Umbilical cord (tissue), 2 donors: ENCODE results near the gene TLR9. TPM values are rescaled to one million over a fixed set of nuclear protein-coding genes. Genes with fewer than 3 reads are reported as not detected.

ENCODE experiments used
- DNase-seq: peaks from one replicate; pipeline ENCODE4 v3.0.0-alpha.2; 2015; ENCODE audit warnings: low spot score
- total RNA-seq: library from RNA; depleted of rRNA; stranded (reverse); fragments of >200 nt; gene quantifications from one replicate; pipeline ENCODE4 v1.2.3, GENCODE V29; 2014; ENCODE audit warnings: low replicate concordance; ENCODE audit not compliant: insufficient read depth

TLR9 gene
- total RNA-seq, 1 donor from 2014 or later = 0.24 TPM

GRCh38 chr3:52174896-52175295, 50.5 kb downstream of the TLR9 start:
- no peak for DNase-seq

GRCh38 chr3:52173101-52173500, 52.3 kb downstream of the TLR9 start:
- DNase-seq = no peak

- DNase-seq = no peak
Measured at GRCh38 chr3:52172262-52172757, 53.1 kb downstream of the TLR9 start.

GRCh38 chr3:52171514-52172261, 53.8 kb downstream of the TLR9 start:
- DNase-seq = no peak

Other genes starting within 250 kb of the TLR9 start
- gene ACY1, start 242.1 kb downstream of the TLR9 start, total RNA-seq = 14.9 TPM
- 786 TPM for gene RPL29, start 229.8 kb downstream of the TLR9 start, total RNA-seq
- gene DUSP7, start 169.1 kb downstream of the TLR9 start, total RNA-seq = 11.6 TPM
- gene POC1A, start 71.2 kb downstream of the TLR9 start, total RNA-seq = 3.1 TPM
- 22.4 TPM for gene ALAS1, start 27.5 kb downstream of the TLR9 start, total RNA-seq
- gene TWF2, start 13.5 kb upstream of the TLR9 start, total RNA-seq = 40.7 TPM
- 24.8 TPM for gene PPM1M, start 20.1 kb upstream of the TLR9 start, total RNA-seq
- gene WDR82, start 53.0 kb upstream of the TLR9 start, total RNA-seq = 39.0 TPM
- 7.2 TPM for gene GLYCTK, start 62.2 kb upstream of the TLR9 start, total RNA-seq
- gene DNAH1, start 90.7 kb upstream of the TLR9 start, total RNA-seq = 2.9 TPM
- gene BAP1, start 184.4 kb upstream of the TLR9 start, total RNA-seq = 49.1 TPM
- gene PHF7, start 185.0 kb upstream of the TLR9 start, total RNA-seq = 1.9 TPM
- 1.4 TPM for gene SEMA3G, start 219.5 kb upstream of the TLR9 start, total RNA-seq
- 2.2 TPM for gene TNNC1, start 228.4 kb upstream of the TLR9 start, total RNA-seq
- gene NISCH, start 230.0 kb upstream of the TLR9 start, total RNA-seq = 61.4 TPM